Measurements from ENCODE around the gene PLA2G7.

The PLA2G7 gene

GRCh38 chr6:46688117-46688965 is 46.8 kb downstream of the PLA2G7 start:
- no peak for DNase-seq (ENCODE audit: low spot score)

- no peak for DNase-seq (ENCODE audit: low spot score)
These were observed 47.5 kb downstream of the PLA2G7 start, which contains the start of gene TDRD6 for GRCh38 chr6:46687619-46688097. TDRD6 (plus strand) TSS chr6:46687885; CDS start chr6:46688129, 244 bp downstream.

DNA sequence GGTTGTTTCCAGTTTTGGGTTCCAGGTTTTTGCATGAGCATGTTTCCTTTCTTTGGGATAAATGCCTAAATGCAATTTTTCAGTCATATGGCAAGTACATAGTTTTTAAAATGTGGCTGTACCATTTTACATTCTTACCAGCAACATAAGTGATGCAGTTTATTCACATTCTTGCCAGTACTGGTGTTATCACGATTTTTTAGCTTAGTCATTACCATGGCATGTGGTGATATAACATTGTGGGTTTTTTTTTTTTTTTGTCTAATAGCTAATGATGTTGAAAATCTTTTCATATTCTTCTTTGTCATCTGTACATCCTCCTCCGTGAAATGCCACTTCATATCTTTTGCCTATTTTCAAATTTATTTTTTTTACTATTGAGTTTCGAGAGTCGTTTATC is 50.4 kb downstream of the PLA2G7 start:
- DNase-seq (ENCODE audit: low spot score) = no peak

DNA sequence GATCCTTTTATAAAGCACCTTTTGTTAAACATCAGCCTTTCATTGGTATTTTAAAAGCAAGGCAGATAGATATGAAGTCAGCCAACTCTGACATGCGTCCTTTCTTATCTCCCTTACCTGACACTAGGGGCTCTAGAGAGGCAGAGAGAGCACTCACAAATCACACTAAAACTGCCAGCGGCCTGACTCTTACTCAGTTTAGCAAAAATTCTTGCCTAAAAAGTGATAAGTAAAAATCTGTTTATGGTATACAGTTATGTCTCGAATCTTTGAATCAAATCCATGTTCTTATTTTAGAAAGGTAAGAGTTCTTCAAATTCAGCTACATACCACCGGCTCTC is 57.9 kb downstream of the PLA2G7 start:
- peak; percentile 6 for DNase-seq (ENCODE audit: low spot score)

DNA sequence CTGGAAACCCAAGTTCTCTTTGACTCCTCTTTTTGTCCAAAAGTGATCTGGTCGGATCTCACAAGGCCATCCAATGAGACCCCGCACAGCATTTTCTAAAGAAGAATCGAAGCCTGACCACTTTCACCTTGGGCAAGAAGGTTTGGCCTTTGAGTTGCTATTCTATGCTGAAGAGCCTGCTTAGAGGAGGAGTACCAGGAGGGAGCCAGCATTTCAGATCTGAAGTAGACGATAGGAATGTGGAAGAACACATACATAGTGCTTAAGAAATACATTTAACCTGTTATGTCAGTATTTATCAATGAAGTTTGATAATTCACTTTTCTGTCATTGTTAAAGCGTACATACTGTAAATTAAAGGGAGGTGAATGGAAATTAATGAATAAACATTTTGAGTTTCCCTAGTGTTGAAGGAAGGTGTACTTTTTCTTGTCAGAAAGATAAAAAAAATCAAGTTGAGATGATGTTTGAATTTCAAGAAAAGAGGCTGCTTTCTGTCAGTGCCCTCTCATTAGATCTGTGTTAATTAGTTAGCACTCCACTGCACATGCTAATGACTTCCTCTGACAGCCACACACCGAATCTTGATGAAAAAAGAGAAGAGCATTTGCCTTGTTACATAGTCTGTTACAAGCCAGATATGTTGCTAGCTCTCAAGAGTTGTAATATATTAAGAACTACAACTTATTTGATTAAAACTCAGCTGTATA is 58.4 kb downstream of the PLA2G7 start:
- DNase-seq (ENCODE audit: low spot score) = no peak

- DNase-seq (ENCODE audit: low spot score) = no peak
These were observed 60.8 kb downstream of the PLA2G7 start for GRCh38 chr6:46674410-46674809.

- no peak for DNase-seq (ENCODE audit: low spot score)
These were observed 67.8 kb downstream of the PLA2G7 start for GRCh38 chr6:46667377-46667776.

GRCh38 chr6:46661483-46661882 is 73.7 kb downstream of the PLA2G7 start:
- DNase-seq (ENCODE audit: low spot score) = no peak

GRCh38 chr6:46657642-46658041 is 77.5 kb downstream of the PLA2G7 start:
- no peak for DNase-seq (ENCODE audit: low spot score)

GRCh38 chr6:46655803-46656202 is 79.4 kb downstream of the PLA2G7 start:
- DNase-seq (ENCODE audit: low spot score) = no peak
